Neutrophil (primary cell): ENCODE data around the gene HOXD10.

Experiments used
- H3K27ac ChIP-seq: fragments of 200-600 bp; sonication (generic); 2 replicates; pipeline ENCODE4 v1.5.1; 2016; ENCODE audit warnings: mild to moderate bottlenecking, moderate library complexity
- H3K27me3 ChIP-seq: fragments of 200-600 bp; sonication (generic); 2 replicates; pipeline ENCODE4 v1.6.0; 2016; ENCODE audit warnings: mild to moderate bottlenecking
- H3K36me3 ChIP-seq: fragments of 200-600 bp; sonication (generic); 2 replicates; pipeline ENCODE4 v1.5.1; 2017
- H3K4me1 ChIP-seq, 2 experiments: fragments of 200-600 bp in 1 of 2; sonication (generic) in 1 of 2; 1 replicate in 1 of 2; 2 replicates in 1 of 2; pipeline versions ENCODE4 v1.5.1 to v1.6.1; 2013 to 2016; ENCODE audit warnings: low read depth in 1 of 2, low read length in 1 of 2, mild to moderate bottlenecking in 1 of 2, moderate library complexity in 1 of 2; ENCODE audit not compliant: control insufficient read depth in 1 of 2, insufficient read depth in 1 of 2
- H3K4me3 ChIP-seq, 2 experiments: fragments of 200-600 bp in 1 of 2; sonication (generic) in 1 of 2; 1 replicate in 1 of 2; 2 replicates in 1 of 2; pipeline ENCODE4 v1.5.1; 2013 to 2016; ENCODE audit warnings: low read depth in 1 of 2, low read length in 1 of 2, mild to moderate bottlenecking in 1 of 2, moderate library complexity in 1 of 2
- H3K9me3 ChIP-seq: fragments of 200-600 bp; sonication (generic); 2 replicates; pipeline ENCODE4 v1.5.1; 2016
- TF ChIP-seq, protein P1 (sequence below): fragments of 200-600 bp; sonication (generic); IDR thresholded peaks from 2 replicates; pipeline ENCODE4 v1.5.1; 2016; ENCODE audit warnings: antibody characterized with exemption

The HOXD10 gene

DNA sequence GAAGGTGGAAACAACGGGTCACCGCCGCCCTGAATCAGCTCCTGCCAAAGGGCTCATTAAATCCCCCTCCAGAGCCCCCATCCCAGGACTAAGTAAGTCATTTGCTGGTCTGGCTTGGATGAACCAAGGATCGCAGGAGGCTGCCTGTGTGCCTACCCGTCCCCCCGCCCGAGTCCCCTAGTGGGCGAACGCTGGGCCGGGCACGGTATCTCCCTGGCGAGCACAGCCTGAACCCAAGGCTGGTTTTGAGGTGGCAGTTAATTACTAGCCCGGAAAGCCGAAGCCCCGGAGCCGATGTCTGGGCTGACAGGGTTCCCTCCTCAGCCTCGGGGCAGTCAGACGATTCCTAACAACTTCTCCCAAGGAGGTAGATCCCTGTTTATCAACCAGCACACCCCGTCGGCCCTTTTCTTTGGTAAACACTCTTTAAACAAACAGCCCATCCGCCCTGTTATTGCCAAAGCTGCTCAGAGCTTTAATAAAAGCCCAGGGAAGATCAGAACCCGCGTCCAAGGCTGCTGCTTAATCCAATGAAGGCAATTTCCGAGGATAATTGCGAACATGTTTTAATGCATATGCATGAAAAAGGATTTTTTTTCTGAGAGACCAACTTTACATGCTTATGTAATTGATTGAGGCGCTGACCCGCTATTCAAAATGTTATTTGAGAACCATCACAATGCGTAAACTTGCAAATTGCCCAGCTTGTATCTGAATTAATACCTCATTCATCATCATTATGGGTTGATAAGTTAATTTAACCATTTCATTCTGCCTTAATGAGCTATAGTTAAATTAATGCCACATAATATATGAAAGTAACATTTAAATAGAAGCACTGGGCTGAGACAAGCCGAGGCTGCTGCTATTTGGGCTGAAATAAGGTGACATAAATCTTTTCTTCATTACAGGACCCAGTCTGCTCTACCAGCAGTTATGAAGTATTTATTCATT is 43.4 kb upstream of the HOXD10 start:
- TF ChIP-seq, protein P1, sequence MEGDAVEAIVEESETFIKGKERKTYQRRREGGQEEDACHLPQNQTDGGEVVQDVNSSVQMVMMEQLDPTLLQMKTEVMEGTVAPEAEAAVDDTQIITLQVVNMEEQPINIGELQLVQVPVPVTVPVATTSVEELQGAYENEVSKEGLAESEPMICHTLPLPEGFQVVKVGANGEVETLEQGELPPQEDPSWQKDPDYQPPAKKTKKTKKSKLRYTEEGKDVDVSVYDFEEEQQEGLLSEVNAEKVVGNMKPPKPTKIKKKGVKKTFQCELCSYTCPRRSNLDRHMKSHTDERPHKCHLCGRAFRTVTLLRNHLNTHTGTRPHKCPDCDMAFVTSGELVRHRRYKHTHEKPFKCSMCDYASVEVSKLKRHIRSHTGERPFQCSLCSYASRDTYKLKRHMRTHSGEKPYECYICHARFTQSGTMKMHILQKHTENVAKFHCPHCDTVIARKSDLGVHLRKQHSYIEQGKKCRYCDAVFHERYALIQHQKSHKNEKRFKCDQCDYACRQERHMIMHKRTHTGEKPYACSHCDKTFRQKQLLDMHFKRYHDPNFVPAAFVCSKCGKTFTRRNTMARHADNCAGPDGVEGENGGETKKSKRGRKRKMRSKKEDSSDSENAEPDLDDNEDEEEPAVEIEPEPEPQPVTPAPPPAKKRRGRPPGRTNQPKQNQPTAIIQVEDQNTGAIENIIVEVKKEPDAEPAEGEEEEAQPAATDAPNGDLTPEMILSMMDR: no peak
- no peaks in the 10 kb centered on the region for H3K36me3 ChIP-seq
- H3K27me3 ChIP-seq: peaks cover 100% of the 10 kb centered on the region
- H3K9me3 ChIP-seq: no peaks in the 10 kb centered on the region
- peaks cover 5 to 9% of the 10 kb centered on the region in 2 experiments for H3K4me1 ChIP-seq
- H3K4me3 ChIP-seq: no peak overlapping the region
- no peak overlapping the region for H3K27ac ChIP-seq

DNA sequence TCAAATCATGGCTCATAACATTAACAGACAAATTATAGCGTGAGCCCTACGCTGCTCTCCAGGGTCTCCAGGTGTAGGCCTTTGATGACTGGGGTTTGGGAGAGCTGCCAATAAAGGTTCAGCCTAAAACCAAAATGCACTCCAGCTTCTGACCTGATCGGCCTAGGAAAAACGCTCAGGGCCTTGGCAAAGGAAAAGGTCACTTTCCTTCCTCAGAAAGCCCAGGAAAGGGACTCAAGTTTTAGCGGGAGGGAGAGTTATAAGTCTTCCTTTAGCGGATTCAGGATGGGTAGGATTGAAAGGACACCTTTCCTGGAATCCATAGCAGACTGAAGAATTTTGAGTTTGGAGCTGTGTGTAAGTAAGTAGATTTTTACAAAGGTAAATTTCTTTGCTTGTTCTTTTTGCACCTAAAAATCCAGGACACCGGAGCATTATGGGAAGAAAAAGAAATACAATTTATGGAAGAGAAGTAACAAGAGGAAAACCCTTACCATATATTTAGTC is 41.6 kb upstream of the HOXD10 start:
- Histone ChIP-seq H3K27me3 (peaks cover 100% of the 10 kb centered on the region), H3K27ac (no peak overlapping the region), H3K4me3 (no peak overlapping the region), H3K4me1 (peaks cover 15 to 22% of the 10 kb centered on the region in 2 experiments), H3K9me3 (no peaks in the 10 kb centered on the region), H3K36me3 (no peaks in the 10 kb centered on the region)
- TF ChIP-seq, protein P1: no peak

DNA sequence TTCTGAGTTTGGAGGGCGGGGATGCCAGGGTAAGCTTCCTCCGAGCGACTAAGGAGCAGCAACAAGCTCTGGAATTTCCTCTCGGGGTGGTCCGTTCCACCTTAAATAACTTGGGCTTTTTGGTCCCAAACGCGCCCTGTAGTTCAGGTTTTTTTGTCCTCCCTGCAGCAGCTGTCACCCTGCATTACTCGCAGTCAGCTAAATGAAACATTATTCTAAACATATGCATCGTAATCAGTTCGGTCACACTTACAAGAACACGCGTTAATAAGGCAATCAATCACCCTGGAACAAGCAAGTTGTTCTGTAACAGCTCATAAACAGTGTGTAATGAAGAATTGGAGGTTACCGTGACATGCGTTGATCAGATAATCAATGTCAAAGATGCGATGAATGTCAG is 41.1 kb upstream of the HOXD10 start:
- H3K36me3 ChIP-seq: no peaks in the 10 kb centered on the region
- peaks cover 100% of the 10 kb centered on the region for H3K27me3 ChIP-seq
- H3K4me3 ChIP-seq: no peak overlapping the region
- H3K27ac ChIP-seq: no peak overlapping the region
- peaks cover 1% of the 10 kb centered on the region for H3K9me3 ChIP-seq
- TF ChIP-seq, protein P1: no peak
- H3K4me1 ChIP-seq: peaks cover 17 to 24% of the 10 kb centered on the region in 2 experiments

DNA sequence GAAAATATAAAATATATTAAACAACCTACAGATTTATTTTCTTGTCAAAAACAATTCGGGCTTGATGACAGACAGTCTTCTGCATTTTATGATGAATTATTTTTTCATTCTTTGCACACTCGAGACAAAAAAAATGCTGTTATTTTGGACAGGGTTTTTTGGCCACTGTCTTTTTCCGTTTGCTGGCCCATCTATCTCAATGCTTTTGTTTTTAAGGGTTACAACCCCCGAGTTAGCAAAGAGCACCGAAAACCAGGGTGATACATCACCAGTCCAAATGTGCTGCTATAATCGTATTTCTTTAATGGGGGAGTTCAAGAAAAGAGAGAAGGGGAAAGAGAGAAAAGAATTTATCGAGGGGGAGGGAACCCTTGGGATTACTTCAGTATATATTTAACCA is 40.5 kb upstream of the HOXD10 start:
- Histone ChIP-seq H3K4me3 (no peak overlapping the region), H3K27me3 (peaks cover 100% of the 10 kb centered on the region), H3K4me1 (peaks cover 23 to 30% of the 10 kb centered on the region in 2 experiments), H3K9me3 (peaks cover 7% of the 10 kb centered on the region), H3K27ac (no peak overlapping the region), H3K36me3 (no peaks in the 10 kb centered on the region)
- TF ChIP-seq, protein P1: no peak

DNA sequence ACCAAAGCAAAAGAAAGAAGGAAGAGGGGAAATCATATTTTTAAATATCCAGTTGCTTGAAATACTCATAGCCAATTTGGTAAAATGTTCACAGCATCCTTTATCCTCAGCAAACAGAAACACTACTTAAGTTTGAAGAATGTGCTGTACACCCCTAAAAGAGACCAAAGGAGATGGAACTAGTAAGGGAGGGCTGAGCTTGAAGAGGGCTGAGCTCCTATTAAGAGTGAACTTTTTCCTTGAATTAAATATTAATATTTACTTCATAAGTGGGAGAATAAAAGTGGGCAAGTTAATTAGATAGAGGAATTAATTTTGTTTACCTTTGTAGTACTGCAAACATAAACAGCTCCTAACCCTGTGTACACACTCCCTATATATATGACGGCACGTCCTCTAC is 39.8 kb upstream of the HOXD10 start:
- H3K9me3 ChIP-seq: peaks cover 9% of the 10 kb centered on the region
- no peaks in the 10 kb centered on the region for H3K36me3 ChIP-seq
- TF ChIP-seq, protein P1: no peak
- no peak overlapping the region for H3K4me3 ChIP-seq
- H3K27ac ChIP-seq: no peak overlapping the region
- H3K4me1 ChIP-seq: peaks cover 30 to 31% of the 10 kb centered on the region in 2 experiments
- peaks cover 100% of the 10 kb centered on the region for H3K27me3 ChIP-seq
